ENCODE data around the gene CGGBP1.
A peak's percentile ranks its signal among the peaks of the same experiment; 100 is the strongest.
"Not testable (repeated sequence)": the region's sequence is repeated elsewhere in the genome, so short reads cannot be mapped to it uniquely, and the experiment has no call there.

The CGGBP1 gene

DNA sequence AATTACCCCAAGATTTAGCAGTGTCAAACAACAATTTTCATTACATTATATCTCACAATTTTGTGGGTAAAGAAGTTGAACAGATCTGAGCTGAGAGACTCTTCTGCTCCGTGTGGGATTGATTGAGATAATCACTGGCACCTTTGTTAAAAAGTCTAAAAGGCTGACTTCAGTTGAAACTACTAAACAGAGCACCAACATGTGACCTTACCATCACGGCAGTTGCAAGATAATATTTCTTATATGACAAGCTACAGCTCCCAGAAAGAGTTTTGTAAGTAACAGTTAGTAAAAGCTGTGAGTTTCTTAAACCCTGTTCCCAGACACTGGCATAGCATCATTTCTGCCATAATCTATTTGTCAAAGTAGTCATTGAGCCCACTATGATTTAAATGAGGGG, 25.0 kb downstream of the CGGBP1 start:
- DNase-seq = no peak

DNA sequence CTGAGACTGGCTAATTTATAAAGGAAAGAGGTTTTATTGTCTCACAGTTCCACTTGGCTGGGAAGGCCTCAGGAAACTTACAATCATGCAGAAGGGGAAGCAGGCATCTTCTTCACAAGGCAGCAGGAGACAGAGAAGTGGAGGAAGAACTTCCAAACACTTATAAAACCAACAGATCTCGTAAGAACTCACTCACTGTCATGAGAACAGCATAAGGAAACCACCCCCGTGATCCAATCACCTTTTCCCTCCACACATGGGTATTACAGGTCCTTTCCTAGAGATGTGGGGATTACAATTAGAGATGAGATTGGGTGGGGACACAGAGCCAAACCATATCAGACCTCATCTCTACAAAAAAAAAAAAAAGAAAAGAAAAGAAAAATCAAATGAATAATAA, 25.7 kb downstream of the CGGBP1 start:
- DNase-seq = no peak

DNA sequence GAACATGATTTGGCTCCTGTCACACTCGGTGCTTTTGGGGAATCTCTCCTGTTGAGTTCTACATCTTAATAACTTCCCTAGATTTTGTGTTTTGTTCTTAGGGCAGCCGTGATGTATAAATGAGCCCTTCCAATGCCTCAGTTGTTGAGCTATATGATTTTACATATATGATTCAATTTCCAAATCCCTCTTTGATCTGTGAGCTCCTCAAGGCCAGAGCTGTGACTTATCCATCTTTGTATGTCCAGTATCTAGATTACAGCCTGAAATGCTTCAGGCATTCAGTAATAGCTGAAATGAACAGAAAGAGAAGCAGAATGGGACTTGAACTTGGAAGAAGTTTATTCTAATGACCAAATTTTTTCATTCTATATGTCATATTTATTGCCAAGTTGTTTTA, 26.6 kb downstream of the CGGBP1 start:
- no peak for DNase-seq

DNA sequence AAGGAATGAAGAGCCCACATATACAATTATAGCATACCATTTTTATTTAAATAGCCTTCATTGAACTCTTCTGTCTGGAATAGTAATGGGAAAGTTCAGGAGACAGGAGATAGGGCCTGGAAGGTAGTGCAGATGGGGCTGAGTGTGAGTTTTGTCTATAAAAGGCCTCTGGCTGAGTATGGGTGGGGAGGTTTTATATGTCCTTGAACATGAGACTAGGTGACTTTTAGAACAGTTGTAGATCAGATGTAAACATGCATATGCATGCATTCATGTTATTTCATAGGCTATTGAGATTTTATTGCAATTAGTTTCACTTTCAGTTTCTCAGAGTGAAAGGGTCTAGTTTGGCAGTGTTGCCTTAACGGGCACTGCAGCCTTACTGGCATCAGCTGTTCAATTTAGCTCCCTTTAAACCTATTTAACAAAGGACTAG, 27.1 kb downstream of the CGGBP1 start:
- no peak for DNase-seq

DNA sequence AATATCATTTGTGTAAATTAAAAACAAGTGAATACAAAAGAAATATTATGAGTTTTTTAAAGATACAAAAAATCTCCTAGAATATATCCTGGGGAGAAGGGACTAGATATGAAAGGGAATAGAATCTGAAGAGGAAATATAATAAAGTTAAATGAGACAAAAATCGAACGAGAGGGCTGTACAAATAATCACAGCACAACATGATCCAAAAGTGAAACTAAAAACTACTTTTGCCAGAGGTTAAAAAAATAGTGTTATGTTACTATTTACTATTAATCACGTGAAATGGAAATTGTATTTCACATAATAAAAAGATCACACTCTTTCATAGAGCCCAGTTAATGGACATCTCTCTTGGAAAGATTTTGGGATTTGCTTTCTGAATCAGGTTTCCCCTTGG, 28.6 kb downstream of the CGGBP1 start:
- no peak for DNase-seq

DNA sequence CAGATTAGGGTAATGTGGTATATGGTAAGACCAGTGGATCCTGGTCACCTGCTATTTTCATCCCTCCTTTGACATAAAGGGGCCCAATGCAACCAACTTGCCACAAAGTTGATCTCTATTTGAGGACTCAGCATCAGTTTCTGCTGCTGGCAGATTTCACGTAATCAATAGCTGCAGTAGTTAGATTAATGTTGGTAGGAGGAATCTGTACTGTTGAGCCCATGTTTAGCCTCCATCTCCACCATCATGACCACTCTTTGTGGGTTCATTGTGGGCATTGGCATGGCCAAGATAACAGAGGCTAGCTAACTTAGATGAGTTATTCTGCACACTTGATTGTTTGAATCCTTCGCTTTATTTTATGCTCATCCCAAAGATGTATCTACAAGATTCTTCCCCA, 29.9 kb downstream of the CGGBP1 start:
- no peak for DNase-seq

DNA sequence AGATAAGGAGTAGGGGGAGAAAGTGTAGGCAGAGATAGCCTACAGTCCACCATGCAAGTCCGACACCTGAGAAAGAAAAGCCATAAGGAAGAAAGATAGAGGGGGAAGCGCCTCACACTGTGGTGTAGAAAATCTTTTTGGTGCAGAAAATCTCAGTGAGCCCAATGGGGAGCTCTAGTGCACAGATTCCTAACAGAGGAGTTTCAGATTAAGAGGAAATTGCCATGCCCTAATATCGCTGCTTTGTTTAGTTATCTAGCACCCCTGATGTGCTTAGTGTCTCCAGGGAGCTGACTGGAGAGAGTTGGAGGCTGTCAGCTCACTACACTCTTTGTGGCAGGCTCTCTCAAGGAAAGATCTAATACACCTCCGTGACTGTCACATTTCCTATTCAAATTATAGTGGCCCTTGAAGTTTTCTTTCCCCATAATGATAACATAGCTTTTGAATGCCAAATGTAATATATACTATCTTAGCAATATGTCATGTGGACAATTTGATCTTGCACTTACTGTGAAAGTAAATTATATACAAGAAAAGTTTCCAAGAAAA, 33.7 kb downstream of the CGGBP1 start:
- DNase-seq = no peak

DNA sequence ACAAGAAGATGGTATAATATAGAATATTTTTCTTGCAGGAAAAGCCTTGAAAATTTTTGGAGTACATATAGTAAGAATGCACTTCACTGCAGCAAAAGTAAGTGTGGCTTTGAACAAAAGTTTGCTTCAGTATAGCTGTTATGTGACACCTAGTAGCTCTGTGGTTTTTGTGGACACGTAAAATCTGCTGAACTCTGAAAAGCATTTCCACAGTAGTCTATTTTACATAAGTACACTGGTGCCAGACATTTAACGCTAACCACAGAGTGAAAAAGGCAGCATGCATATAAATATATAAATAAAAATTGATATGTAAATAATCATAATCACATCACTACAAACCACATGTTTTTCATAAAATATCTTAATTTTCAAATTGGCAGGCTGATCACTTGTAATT, 39.8 kb downstream of the CGGBP1 start:
- DNase-seq = no peak

DNA sequence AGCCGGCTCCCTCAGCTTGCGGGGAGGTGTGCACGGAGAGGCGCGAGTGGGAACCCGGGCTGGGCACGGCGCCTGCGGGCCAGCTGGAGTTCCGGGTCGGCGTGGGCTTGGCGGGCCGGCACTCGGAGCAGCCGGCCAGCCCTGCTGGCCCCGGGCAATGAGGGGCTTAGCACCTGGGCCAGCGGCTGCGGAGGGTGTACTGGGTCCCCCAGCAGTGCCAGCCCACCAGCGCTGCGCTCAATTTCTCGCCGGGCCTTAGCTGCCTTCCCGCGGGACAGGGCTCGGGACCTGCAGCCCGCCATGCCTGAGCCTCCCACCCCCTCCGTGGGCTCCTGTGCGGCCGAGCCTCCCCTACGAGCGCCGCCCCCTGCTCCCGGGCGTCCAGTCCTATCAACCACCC, 43.1 kb downstream of the CGGBP1 start:
- not testable (repeated sequence) for DNase-seq

DNA sequence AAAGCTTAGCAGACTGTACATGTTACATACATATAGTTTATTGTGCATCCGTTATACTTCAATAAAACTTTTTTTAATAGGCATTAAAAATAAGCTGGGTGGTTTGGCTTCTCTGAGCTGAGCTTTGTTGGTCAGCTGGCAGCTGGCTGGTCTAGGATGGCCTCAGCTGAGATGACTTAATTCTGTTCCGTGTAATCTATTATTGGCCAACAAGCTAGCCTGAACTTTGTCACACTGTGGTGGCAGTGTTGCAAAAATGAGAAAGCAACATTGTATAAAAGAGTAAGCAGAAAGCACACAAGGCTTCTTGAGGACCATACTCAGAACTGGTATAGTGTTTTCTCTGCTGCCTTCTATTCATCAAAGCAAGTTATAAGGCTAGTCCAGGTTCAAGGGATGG, 45.2 kb downstream of the CGGBP1 start:
- DNase-seq = no peak

DNA sequence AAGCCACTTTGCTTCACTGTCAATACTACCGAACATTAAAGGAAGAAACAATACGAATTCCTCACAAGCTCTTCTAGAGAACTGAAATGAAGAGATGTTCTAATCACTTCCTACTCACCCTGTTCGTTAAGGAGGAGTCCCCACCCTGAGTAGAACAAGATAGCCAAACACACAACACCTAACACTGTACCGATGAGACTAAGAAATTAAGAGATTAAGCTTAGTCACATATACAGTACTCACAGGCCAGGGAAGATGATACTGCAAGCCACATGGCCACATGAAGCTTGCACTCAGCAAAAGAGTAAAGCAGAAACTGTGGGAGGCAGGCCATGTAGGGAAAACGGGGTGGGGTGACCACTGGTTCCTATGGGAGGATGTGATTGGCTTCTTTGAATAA, 48.0 kb downstream of the CGGBP1 start:
- no peak for DNase-seq

DNA sequence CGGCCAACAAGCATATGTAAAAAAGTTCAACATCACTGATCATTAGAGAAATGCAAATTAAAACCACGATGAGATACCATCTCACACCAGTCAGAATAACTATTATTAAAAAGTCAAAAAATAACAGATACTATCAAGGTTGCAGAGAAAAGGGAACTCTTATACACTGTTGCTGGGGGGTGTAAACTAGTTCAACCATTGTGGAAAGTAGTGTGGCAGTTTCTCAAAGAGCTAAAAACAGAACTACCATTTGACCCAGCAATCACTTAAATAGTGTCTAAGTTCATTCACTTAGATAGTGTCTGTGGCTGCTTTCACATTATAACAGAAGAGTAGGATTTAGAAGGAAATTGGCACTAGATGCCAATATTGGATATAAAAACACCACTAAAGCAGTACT, 49.7 kb downstream of the CGGBP1 start:
- no peak for DNase-seq

DNA sequence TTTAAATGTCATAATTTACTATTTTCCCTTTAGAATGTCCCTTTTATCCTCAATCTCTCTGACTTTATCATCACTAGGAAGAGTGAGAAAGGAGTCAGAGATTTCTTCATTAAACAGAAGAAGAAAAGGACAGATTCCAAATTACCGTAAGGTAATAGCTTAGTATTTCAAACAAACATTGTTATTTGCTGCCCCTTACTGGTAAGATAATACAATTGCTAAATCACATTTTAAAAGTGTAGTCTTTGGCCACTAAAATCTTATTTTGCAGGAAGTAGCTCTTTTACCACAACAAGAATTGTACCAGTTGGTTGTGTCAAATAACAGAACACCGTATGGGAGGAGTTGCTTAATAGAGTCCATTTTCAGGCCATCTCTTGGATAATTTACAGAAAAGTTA, 53.7 kb downstream of the CGGBP1 start:
- no peak for DNase-seq

DNA sequence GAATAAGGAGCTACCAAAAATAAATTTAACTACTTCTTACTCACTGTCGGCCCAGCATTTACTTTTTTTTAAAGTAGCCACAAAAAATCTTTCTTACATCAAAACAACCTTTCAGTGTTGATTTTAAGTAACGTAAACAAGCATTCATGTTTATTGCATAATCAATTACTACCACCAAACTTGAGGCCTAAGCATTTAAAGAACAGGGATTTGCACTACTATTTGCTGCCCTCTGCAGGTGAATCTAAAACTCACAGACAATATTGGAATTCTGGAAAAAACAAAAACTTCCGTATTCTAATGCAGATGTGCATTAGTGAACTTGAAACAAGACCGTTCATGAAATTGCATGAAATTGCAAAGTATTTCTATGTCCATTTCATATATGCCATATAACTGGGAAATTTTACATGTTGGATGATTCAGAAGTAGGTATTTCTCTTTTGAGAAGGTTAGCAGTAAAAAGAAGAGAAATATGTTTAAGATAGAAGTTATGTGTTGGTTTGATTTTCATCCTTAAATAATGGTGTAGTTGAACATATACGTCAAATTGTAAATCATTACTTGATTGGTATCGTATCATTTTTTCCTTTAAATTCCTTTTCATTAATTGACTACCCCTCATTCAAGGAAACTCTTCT, 55.6 kb downstream of the CGGBP1 start:
- DNase-seq = peak; percentile 16

DNA sequence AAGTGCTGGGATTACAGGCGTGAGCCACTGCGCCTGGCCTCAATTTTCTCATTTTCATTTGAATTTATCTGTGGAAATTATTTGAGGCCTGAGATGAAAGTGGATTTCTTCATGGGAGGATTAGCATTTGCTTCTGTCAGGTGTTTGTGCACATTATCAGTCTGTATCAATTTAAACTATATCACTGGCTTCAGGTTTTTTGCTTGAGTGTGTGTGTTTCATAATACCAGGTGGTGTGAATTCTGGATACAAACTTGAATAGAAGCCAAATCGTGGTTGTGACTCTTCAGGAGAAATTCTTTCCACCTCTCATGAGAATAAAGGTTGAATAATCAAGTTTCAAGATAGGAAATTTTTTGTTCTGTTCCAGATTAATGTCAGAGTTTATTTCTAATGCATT, 56.4 kb downstream of the CGGBP1 start:
- no peak for DNase-seq

All from NCI-H748 treated with DMSO at 0.1 percent for 48 hours (cell line).